HepG2 (cell line): ENCODE data around the gene MYO3B. TPM values are rescaled to one million over a fixed set of nuclear protein-coding genes. Genes with fewer than 3 reads are reported as not detected.

Experiments
- ATAC-seq: fragments of 200-7000 bp; cut with Tn5 transposase; 3 replicates; pipeline ENCODE4 v1.9.1; 2020; ENCODE audit warnings: mild to moderate bottlenecking, moderate library complexity
- BruUV-seq: library from RNA; stranded (reverse); fragments of 400-500 nt; replicated peaks from 2 replicates; lab custom pipeline; 2021; lab: Mats Ljungman, UMichigan
- CTCF ChIA-PET: fragments of 300-600 bp; formaldehyde crosslinking; extraction: SDS; loops from one replicate; lab custom pipeline; 2021; ENCODE audit warnings: low total read pairs, inconsistent platforms, low intra/inter-chr PET ratio; lab: Yijun Ruan, JAX
- POLR2A ChIA-PET: fragments of 350-600 bp; sonication (Branson Sonifier 250); formaldehyde crosslinking; loops from one replicate; lab custom pipeline; 2020; ENCODE audit warnings: antibody characterized with exemption, inconsistent platforms; lab: Yijun Ruan, JAX
- DNase-seq: peaks from one replicate; pipeline ENCODE4 v3.0.0-alpha.2; 2015; ENCODE audit warnings: low spot score
- FAIRE-seq: peaks from 3 replicates; lab custom pipeline; 2011; peaks lifted over from hg19 to GRCh38; lab: Jason Lieb, UNC
- H2AFZ ChIP-seq: one replicate; pipeline ENCODE4 v1.6.1; 2011; ENCODE audit warnings: low read length, inconsistent platforms
- H3K27ac ChIP-seq: fragments of 300-600 bp; 3 replicates; pipeline ENCODE4 v1.8.0; 2011; ENCODE audit warnings: mixed run types, mild to moderate bottlenecking, mixed read lengths, low read length, inconsistent platforms; ENCODE audit not compliant: insufficient read depth; ENCODE audit errors: extremely low read length
- H3K27me3 ChIP-seq, 2 experiments: fragments of 200-600 bp in 1 of 2; 2 replicates in 1 of 2; 3 replicates in 1 of 2; pipeline versions ENCODE4 v1.6.0 to v1.8.0; 2011; ENCODE audit warnings: low read length in 2 of 2, mild to moderate bottlenecking in 2 of 2, moderate library complexity in 2 of 2, inconsistent platforms in 1 of 2; ENCODE audit not compliant: insufficient read depth in 2 of 2, control insufficient read depth in 1 of 2
- H3K36me3 ChIP-seq, 2 experiments: fragments of 200-600 bp in 1 of 2; replicated peaks in 1 of 2; 2 replicates in 1 of 2; 3 replicates in 1 of 2; pipeline versions ENCODE4 v1.5.1 to v1.8.0; 2011; ENCODE audit warnings: low read length in 2 of 2, inconsistent platforms in 1 of 2; ENCODE audit not compliant: insufficient read depth in 2 of 2, control insufficient read depth in 1 of 2
- H3K4me1 ChIP-seq: 2 replicates; pipeline ENCODE4 v1.5.1; 2012; ENCODE audit warnings: low read length, inconsistent platforms; ENCODE audit not compliant: insufficient read depth
- H3K4me2 ChIP-seq: 2 replicates; pipeline ENCODE4 v1.6.0; 2011; ENCODE audit warnings: low read depth, low read length, inconsistent platforms
- H3K4me3 ChIP-seq, 3 experiments: fragments of 200-600 bp in 1 of 3; sonication (generic), shearing (Covaris generic) in 1 of 3; replicated peaks in 1 of 3; 2 replicates each; pipeline ENCODE4 v1.5.1; 2011 to 2016; ENCODE audit warnings: low read length in 3 of 3, inconsistent platforms in 2 of 3, low read depth in 2 of 3, mild to moderate bottlenecking in 2 of 3, control low read depth in 1 of 3, mixed read lengths in 1 of 3; ENCODE audit not compliant: insufficient read depth in 1 of 3
- H3K79me2 ChIP-seq: one replicate; pipeline ENCODE4 v1.6.1; 2011; ENCODE audit warnings: low read length, inconsistent platforms; ENCODE audit not compliant: insufficient read depth
- H3K9ac ChIP-seq: 2 replicates; pipeline ENCODE4 v1.6.0; 2011; ENCODE audit warnings: mild to moderate bottlenecking, low read depth, low read length, inconsistent platforms; ENCODE audit not compliant: insufficient read depth
- H3K9me3 ChIP-seq: 2 replicates; pipeline ENCODE4 v1.5.1; 2012; ENCODE audit warnings: mild to moderate bottlenecking, low read length
- H4K20me1 ChIP-seq: 2 replicates; pipeline ENCODE4 v1.6.0; 2011; ENCODE audit warnings: inconsistent platforms, mild to moderate bottlenecking, low read length, moderate library complexity; ENCODE audit not compliant: insufficient read depth
- CBFB ChIP-seq: sonication (generic); formaldehyde crosslinking; IDR thresholded peaks from 2 replicates; pipeline ENCODE4 v1.4.0; 2020; ENCODE audit warnings: missing genetic modification reagents
- EP300 ChIP-seq, 3 experiments: sonication (generic) in 1 of 3; formaldehyde crosslinking in 1 of 3; IDR thresholded peaks; 2 replicates each; pipeline versions ENCODE4 v1.5.1 to v1.6.1; 2011 to 2020; ENCODE audit warnings: low read depth in 2 of 3, low read length in 2 of 3, borderline replicate concordance in 1 of 3, improper control_type of control experiment in 1 of 3, mild to moderate bottlenecking in 1 of 3, missing genetic modification reagents in 1 of 3, moderate library complexity in 1 of 3
- FOXA1 ChIP-seq, 2 experiments: fragments of 450-650 bp in 1 of 2; sonication (generic) in 1 of 2; formaldehyde crosslinking in 1 of 2; IDR thresholded peaks; 2 replicates each; pipeline versions ENCODE4 v1.4.0 to v1.6.1; 2016 to 2020; ENCODE audit warnings: missing genetic modification reagents in 1 of 2
- GABPA ChIP-seq, 2 experiments: IDR thresholded peaks; 2 replicates each; pipeline ENCODE4 v1.6.1; 2011 to 2016; ENCODE audit warnings: low read depth in 2 of 2, low read length in 1 of 2, missing biosample characterization in 1 of 2, missing genetic modification characterization in 1 of 2
- IRF2 ChIP-seq: IDR thresholded peaks from 2 replicates; pipeline ENCODE4 v1.6.1; 2018; ENCODE audit warnings: missing genetic modification reagents, missing compliant biosample characterization
- ISL2 ChIP-seq: sonication (generic); formaldehyde crosslinking; IDR thresholded peaks from 2 replicates; pipeline ENCODE4 v1.5.0; 2020; ENCODE audit warnings: missing genetic modification reagents
- SMC3 ChIP-seq: IDR thresholded peaks from 2 replicates; pipeline ENCODE4 v1.6.1; 2011; ENCODE audit warnings: low read length, improper control_type of control experiment
- SOX5 ChIP-seq: IDR thresholded peaks from 2 replicates; pipeline ENCODE4 v1.6.1; 2016; ENCODE audit warnings: borderline replicate concordance
- ZBTB21 ChIP-seq: sonication (generic); formaldehyde crosslinking; IDR thresholded peaks from 2 replicates; pipeline ENCODE4 v1.4.0; 2020; ENCODE audit warnings: missing genetic modification reagents
- ZNF879 ChIP-seq: sonication (generic); formaldehyde crosslinking; IDR thresholded peaks from 2 replicates; pipeline ENCODE4 v1.8.1; 2023; ENCODE audit warnings: missing genetic modification reagents
- WGBS: methylation state at CpG from one replicate; pipeline ENCODE4 v1.1.6; 2017; ENCODE audit warnings: low lambda C conversion rate; 5-methylcytosine and 5-hydroxymethylcytosine counted together
- in situ Hi-C: cut with HindIII; loops from 2 replicates; pipeline ENCODE4 v1.10.0; 2017; ENCODE audit warnings: low pct_unique_long_range_greater_than_20kb; ENCODE audit not compliant: extremely low pct_ligation_motif_present
- intact Hi-C: fragments of 100-400 bp; cut with micrococcal nuclease; formaldehyde crosslinking; loops from one replicate; pipeline ENCODE4 v1.10.0; 2022; ENCODE audit not compliant: unreplicated experiment
- polyA plus RNA-seq, 8 experiments: library from polyadenylated mRNA; depleted of rRNA in 3 of 8; stranded (reverse) in 7 of 8; unstranded in 1 of 8; fragments of >200 nt; fragmentation: Illumina TruSeq in 4 of 8; extraction: Trizol in 4 of 8; gene quantifications; 2 replicates each; pipeline versions ENCODE4 v1.2.1 to v1.2.3, GENCODE V29; 2011 to 2016; ENCODE audit warnings: low read depth in 4 of 8, missing spikeins in 1 of 8, mixed read lengths in 1 of 8; ENCODE audit not compliant: insufficient read depth in 1 of 8
- total RNA-seq, 5 experiments: library from RNA; depleted of rRNA; stranded (reverse); fragments of >200 nt; fragmentation: Illumina TruSeq; extraction: Trizol; gene quantifications; 2 replicates each; pipeline ENCODE4 v1.2.3, GENCODE V29; 2016; ENCODE audit warnings: low read depth in 1 of 5

The MYO3B gene
- total and polyA plus RNA-seq, 2 of the 13 experiments (the other 11 are each of a cell fraction or from before 2014, with no cell fraction given), result 0.01 TPM; not detected in 1

DNA sequence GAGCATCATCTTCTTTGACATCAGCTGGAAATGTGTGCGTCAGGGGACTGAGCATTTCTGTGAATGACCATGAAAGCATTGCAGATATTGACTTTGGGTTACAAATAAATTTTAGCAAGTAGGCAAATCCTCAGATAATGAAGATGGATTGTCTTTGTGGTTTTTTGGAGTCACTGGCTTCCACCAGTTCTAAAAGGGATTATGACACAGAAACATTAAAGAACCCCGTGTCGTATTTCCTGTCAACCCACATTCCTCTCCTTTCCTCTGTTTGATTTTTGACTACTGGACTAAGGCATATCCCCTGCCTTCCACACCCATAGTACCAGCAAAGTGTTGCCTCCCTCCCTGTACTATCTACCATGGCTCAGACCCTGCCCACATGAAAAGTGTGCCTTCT lies 268.1 kb downstream of the MYO3B start (continued):
- peak; percentile 75 for TF ChIP-seq ZBTB21 (CRISPR knock-in tag)
- 0 out of 2 replicates have a peak, but pooled peaks have one; percentile 29 for TF ChIP-seq ISL2 (CRISPR knock-in tag)
- TF ChIP-seq SOX5 (CRISPR knock-in tag), result peak; percentile 9; the same call in 1 of the 2 replicates
- TF ChIP-seq IRF2, result no peak
- TF ChIP-seq FOXA1 (IDR thresholded peaks at IDR 0.05), result no peak
- TF ChIP-seq FOXA1 (CRISPR knock-in tag; IDR thresholded peaks at IDR 0.05), result peak; percentile 36; the same call in 1 of the 2 replicates
- peak in 1 of 2 experiments; percentile 44; a peak in 1 of 4 replicates for TF ChIP-seq EP300 (IDR thresholded peaks at IDR 0.05; ENCODE audit: low read depth in 2 of 2, low read length in 2 of 2)
- TF ChIP-seq EP300 (CRISPR knock-in tag; IDR thresholded peaks at IDR 0.05; ENCODE audit: borderline replicate concordance), result no peak
- 0 out of 2 replicates have a peak, but pooled peaks have one; percentile 58 for TF ChIP-seq CBFB
- no peak for TF ChIP-seq GABPA (IDR thresholded peaks at IDR 0.05; ENCODE audit: low read depth, low read length)
- TF ChIP-seq GABPA (CRISPR knock-in tag; IDR thresholded peaks at IDR 0.05; ENCODE audit: low read depth), result peak; percentile 45; the same call in 1 of the 2 replicates

DNA sequence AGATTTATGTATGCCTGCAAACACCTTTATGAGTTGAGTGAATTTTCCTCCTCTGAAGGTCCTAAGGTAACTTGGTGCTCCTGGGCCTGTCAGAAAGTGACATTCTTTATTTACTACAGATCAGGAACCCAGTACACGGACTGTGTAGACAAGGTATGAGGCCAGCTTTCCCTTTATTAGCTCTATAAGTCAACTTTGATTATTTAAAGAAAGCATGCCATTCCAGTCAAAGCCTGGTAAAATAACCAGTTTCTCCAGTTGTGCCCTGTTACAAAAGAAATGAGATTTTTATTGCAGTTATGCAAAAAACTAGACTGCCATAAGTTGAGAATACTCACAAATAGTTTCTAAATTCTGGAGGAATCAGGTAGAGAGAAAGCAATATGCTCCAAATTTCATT lies 271.1 kb downstream of the MYO3B start:
- H3K79me2 ChIP-seq, result no peaks in the 10 kb centered on the region
- no peak overlapping the region for H3K4me3 ChIP-seq
- no peaks in the 10 kb centered on the region for H3K36me3 ChIP-seq
- no peaks in the 10 kb centered on the region for H3K27me3 ChIP-seq
- ChIA-PET POLR2A (no interaction called here), CTCF (no interaction called here)
- no peak overlapping the region for H3K9ac ChIP-seq
- WGBS, result 93% methylated on average over 1 of the region's 1 CpG
- no TSS peak for BruUV-seq
- no peak for FAIRE-seq
- in situ Hi-C loops (no loop called here), intact Hi-C loops (no loop called here)
- H2AFZ ChIP-seq, result no peak overlapping the region
- peaks cover 51% of the 10 kb centered on the region for H3K4me1 ChIP-seq
- ATAC-seq, result no peak
- no peak overlapping the region for H3K27ac ChIP-seq
- H3K9me3 ChIP-seq, result peaks cover 19% of the 10 kb centered on the region
- no peaks in the 10 kb centered on the region for H4K20me1 ChIP-seq
- DNase-seq, result no peak
- no peak for TF ChIP-seq ZNF879 (CRISPR knock-in tag)
- no peak for TF ChIP-seq SMC3
- no peak overlapping the region for H3K4me2 ChIP-seq
